H9 (cell line): ENCODE results near the gene KRT78. TPM values are rescaled to one million over a fixed set of nuclear protein-coding genes. Genes with fewer than 3 reads are reported as not detected.

Source experiments
- DNase-seq: peaks from one replicate; pipeline ENCODE4 v3.0.0-alpha.2; 2017
- H2AFZ ChIP-seq: one replicate; pipeline ENCODE4 v1.6.1; 2013; ENCODE audit warnings: mild to moderate bottlenecking, low read length, control low read depth, moderate library complexity
- H2AK5ac ChIP-seq: 2 replicates; pipeline ENCODE4 v1.6.1; 2013; ENCODE audit warnings: low read length, control low read depth, mixed read lengths; ENCODE audit not compliant: insufficient read length
- H2BK120ac ChIP-seq: one replicate; pipeline ENCODE4 v1.6.1; 2013; ENCODE audit warnings: low read depth, mild to moderate bottlenecking, low read length, control low read depth, inconsistent platforms; ENCODE audit not compliant: poor library complexity, severe bottlenecking
- H2BK12ac ChIP-seq: 2 replicates; pipeline ENCODE4 v1.6.1; 2013; ENCODE audit warnings: low read length, control low read depth, mixed read lengths, low read depth; ENCODE audit not compliant: insufficient read length
- H2BK15ac ChIP-seq: 2 replicates; pipeline ENCODE4 v1.6.1; 2013; ENCODE audit warnings: low read depth, low read length, control low read depth
- H2BK20ac ChIP-seq: one replicate; pipeline ENCODE4 v1.6.1; 2013; ENCODE audit warnings: low read depth, mild to moderate bottlenecking, low read length, control low read depth, inconsistent platforms; ENCODE audit not compliant: poor library complexity, severe bottlenecking
- H2BK5ac ChIP-seq: 2 replicates; pipeline ENCODE4 v1.6.1; 2013; ENCODE audit warnings: low read length, control low read depth, mixed read lengths; ENCODE audit not compliant: insufficient read length
- H3K14ac ChIP-seq: 2 replicates; pipeline ENCODE4 v1.6.1; 2013; ENCODE audit warnings: low read length, control low read depth; ENCODE audit not compliant: insufficient read depth
- H3K18ac ChIP-seq: 2 replicates; pipeline ENCODE4 v1.6.1; 2013; ENCODE audit warnings: low read depth, mild to moderate bottlenecking, mixed read lengths, low read length, control low read depth; ENCODE audit not compliant: insufficient read length
- H3K23ac ChIP-seq: 2 replicates; pipeline ENCODE4 v1.6.1; 2013; ENCODE audit warnings: low read length, control low read depth, mixed read lengths, low read depth; ENCODE audit not compliant: insufficient read length
- H3K23me2 ChIP-seq: 2 replicates; pipeline ENCODE4 v1.6.1; 2013; ENCODE audit warnings: low read depth, mild to moderate bottlenecking, mixed read lengths, low read length, control low read depth; ENCODE audit not compliant: insufficient read length, poor library complexity, severe bottlenecking
- H3K27ac ChIP-seq: 2 replicates; pipeline ENCODE4 v1.5.1; 2013; ENCODE audit warnings: low read length, control low read depth, mixed read lengths, low read depth; ENCODE audit not compliant: insufficient read length
- H3K27me3 ChIP-seq: 2 replicates; pipeline ENCODE4 v1.6.1; 2013; ENCODE audit warnings: low read length, control low read depth, inconsistent platforms; ENCODE audit not compliant: insufficient read depth
- H3K4ac ChIP-seq: 2 replicates; pipeline ENCODE4 v1.6.1; 2013; ENCODE audit warnings: low read depth, mild to moderate bottlenecking, control low read depth, inconsistent platforms, low read length, moderate library complexity
- H3K4me1 ChIP-seq: 2 replicates; pipeline ENCODE4 v1.6.1; 2013; ENCODE audit warnings: low read length, control low read depth, inconsistent platforms; ENCODE audit not compliant: insufficient read depth
- H3K4me2 ChIP-seq: 2 replicates; pipeline ENCODE4 v1.6.1; 2013; ENCODE audit warnings: low read length, control low read depth, mixed read lengths; ENCODE audit not compliant: insufficient read length, insufficient read depth
- H3K56ac ChIP-seq: 2 replicates; pipeline ENCODE4 v1.6.1; 2013; ENCODE audit warnings: low read depth, mild to moderate bottlenecking, mixed read lengths, low read length, control low read depth; ENCODE audit not compliant: insufficient read length
- H3K79me1 ChIP-seq: 2 replicates; pipeline ENCODE4 v1.6.1; 2013; ENCODE audit warnings: low read depth, mild to moderate bottlenecking, moderate library complexity, low read length, control low read depth, inconsistent platforms; ENCODE audit not compliant: insufficient read depth, poor library complexity, severe bottlenecking
- H3K79me2 ChIP-seq: 2 replicates; pipeline ENCODE4 v1.6.1; 2013; ENCODE audit warnings: low read length, control low read depth, inconsistent platforms; ENCODE audit not compliant: insufficient read depth
- H3K9ac ChIP-seq: 2 replicates; pipeline ENCODE4 v1.6.1; 2013; ENCODE audit warnings: low read length, control low read depth, mixed read lengths; ENCODE audit not compliant: insufficient read length; ENCODE audit errors: extremely low read depth
- H3K9me3 ChIP-seq: one replicate; pipeline ENCODE4 v1.6.1; 2013; ENCODE audit warnings: low read depth, low read length, inconsistent platforms; ENCODE audit not compliant: control insufficient read depth
- H3T11ph ChIP-seq: one replicate; pipeline ENCODE4 v1.6.1; 2013; ENCODE audit warnings: mild to moderate bottlenecking, low read length, control low read depth, inconsistent platforms
- H4K20me1 ChIP-seq: one replicate; pipeline ENCODE4 v1.6.1; 2013; ENCODE audit not compliant: control insufficient read depth, insufficient read length, insufficient read depth
- H4K5ac ChIP-seq: 2 replicates; pipeline ENCODE4 v1.6.1; 2013; ENCODE audit warnings: low read depth, mild to moderate bottlenecking, mixed read lengths, low read length, control low read depth; ENCODE audit not compliant: insufficient read length
- H4K8ac ChIP-seq: replicated peaks from 2 replicates; pipeline ENCODE4 v1.6.1; 2013; ENCODE audit warnings: low read length, control low read depth, mixed read lengths, low read depth; ENCODE audit not compliant: insufficient read length
- H4K91ac ChIP-seq: 2 replicates; pipeline ENCODE4 v1.6.1; 2013; ENCODE audit warnings: low read depth, mild to moderate bottlenecking, moderate library complexity, mixed read lengths, low read length, control low read depth; ENCODE audit not compliant: insufficient read length
- H3K27ac Mint-ChIP-seq, 3 experiments: 2 replicates in 2 of 3; 3 replicates in 1 of 3; pipeline ENCODE4 v1.8.0; 2020 to 2021; ENCODE audit warnings: mixed read lengths in 3 of 3, mild to moderate bottlenecking in 1 of 3, moderate library complexity in 1 of 3
- H3K27me3 Mint-ChIP-seq: 2 replicates; pipeline ENCODE4 v1.8.0; 2021; ENCODE audit warnings: low read depth, mild to moderate bottlenecking, moderate library complexity, mixed read lengths
- H3K36me3 Mint-ChIP-seq, 3 experiments: 2 replicates in 2 of 3; 3 replicates in 1 of 3; pipeline ENCODE4 v1.8.0; 2020 to 2021; ENCODE audit warnings: low read depth in 3 of 3, mixed read lengths in 3 of 3; ENCODE audit not compliant: insufficient read depth in 1 of 3
- H3K4me1 Mint-ChIP-seq, 2 experiments: 2 replicates each; pipeline ENCODE4 v1.8.0; 2020; ENCODE audit warnings: mixed read lengths in 2 of 2
- H3K4me3 Mint-ChIP-seq, 2 experiments: 2 replicates in 1 of 2; 3 replicates in 1 of 2; pipeline ENCODE4 v1.8.0; 2020 to 2021; ENCODE audit warnings: mild to moderate bottlenecking in 2 of 2, mixed read lengths in 2 of 2, moderate library complexity in 1 of 2
- H3K9me3 Mint-ChIP-seq, 2 experiments: 2 replicates in 1 of 2; 3 replicates in 1 of 2; pipeline ENCODE4 v1.8.0; 2020; ENCODE audit warnings: mild to moderate bottlenecking in 2 of 2, mixed read lengths in 2 of 2, moderate library complexity in 1 of 2
- WGBS: extraction: QIAGEN DNeasy Blood & Tissue Kit; methylation state at CpG from one replicate; pipeline ENCODE4 v1.1.7; 2013; ENCODE audit warnings: missing lambda C conversion rate, low lambda C conversion rate, mixed read lengths; ENCODE audit not compliant: insufficient read length; ENCODE audit errors: extremely low coverage; 5-methylcytosine and 5-hydroxymethylcytosine counted together
- total RNA-seq: library from RNA; stranded (reverse); gene quantifications from 2 replicates; pipeline ENCODE4 v1.2.1, GENCODE V29; 2021
- TF ChIP-seq, protein P1 (sequence below): fragments of 200-600 bp; sonication (generic); conservative IDR thresholded peaks from 3 replicates; pipeline ENCODE4 v1.8.0; 2021; ENCODE audit warnings: antibody characterized with exemption, mild to moderate bottlenecking

Gene KRT78
- total RNA-seq, 1 experiment from 2014 or later: not detected

DNA sequence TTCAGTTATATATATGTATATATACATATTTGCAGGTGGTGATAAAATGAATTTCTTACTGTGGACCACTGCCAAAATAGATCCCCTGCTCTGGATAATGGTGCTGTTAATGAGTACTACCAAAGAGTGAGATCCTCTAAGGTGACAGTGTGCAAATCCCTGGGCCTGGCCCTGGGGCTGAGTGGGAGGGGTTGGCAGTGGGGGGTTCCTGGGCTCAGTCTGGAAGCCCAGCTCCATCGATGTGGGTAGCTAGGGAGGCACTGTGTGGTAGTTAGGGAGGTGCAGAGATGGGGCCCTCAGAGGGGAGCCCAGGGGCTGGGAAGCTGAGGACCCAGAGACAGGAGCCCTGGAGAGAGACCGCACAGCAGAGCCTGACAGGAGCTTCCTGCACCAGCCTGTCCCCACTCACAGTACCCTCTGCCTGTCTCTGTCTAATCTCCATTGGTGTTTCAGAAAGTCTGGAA is 47.0 kb upstream of the KRT78 start:
- Mint-ChIP-seq H3K27ac (peak overlapping the region in 2 of 3 experiments; percentile 44 to 66; a peak in 1 of 7 replicates), H3K36me3 (peaks cover 18 to 39% (median 39%) of the 10 kb centered on the region in 3 experiments; a peak in 6 of 7 replicates), H3K4me1 (no peaks in the 10 kb centered on the region), H3K4me3 (no peak overlapping the region), H3K9me3 (peaks cover 0 to 3% of the 10 kb centered on the region in 2 experiments; a peak in 2 of 5 replicates), H3K27me3 (no peaks in the 10 kb centered on the region)
- Histone ChIP-seq H3K79me1 (no peaks in the 10 kb centered on the region), H2AK5ac (no peak overlapping the region), H3K79me2 (no peaks in the 10 kb centered on the region), H2BK12ac (no peak overlapping the region), H4K8ac (no peak overlapping the region), H3K4me1 (no peaks in the 10 kb centered on the region), H3K23me2 (no peaks in the 10 kb centered on the region), H4K5ac (no peak overlapping the region), H3K9ac (no peak overlapping the region), H2BK120ac (no peak overlapping the region), H3K27me3 (no peaks in the 10 kb centered on the region), H3K9me3 (no peaks in the 10 kb centered on the region), H4K20me1 (no peaks in the 10 kb centered on the region), H2BK5ac (no peak overlapping the region), H3K4ac (no peak overlapping the region), H3T11ph (no peak overlapping the region), H3K56ac (no peak overlapping the region), H2BK20ac (no peak overlapping the region), H4K91ac (no peak overlapping the region), H3K18ac (no peak overlapping the region), H2AFZ (no peak overlapping the region), H3K27ac (no peak overlapping the region), H3K23ac (no peak overlapping the region), H3K14ac (no peak overlapping the region), H2BK15ac (no peak overlapping the region), H3K4me2 (no peak overlapping the region)
- DNase-seq: no peak
- WGBS: no CpG with 5 or more reads among the region's 2 CpGs
- TF ChIP-seq, protein P1, sequence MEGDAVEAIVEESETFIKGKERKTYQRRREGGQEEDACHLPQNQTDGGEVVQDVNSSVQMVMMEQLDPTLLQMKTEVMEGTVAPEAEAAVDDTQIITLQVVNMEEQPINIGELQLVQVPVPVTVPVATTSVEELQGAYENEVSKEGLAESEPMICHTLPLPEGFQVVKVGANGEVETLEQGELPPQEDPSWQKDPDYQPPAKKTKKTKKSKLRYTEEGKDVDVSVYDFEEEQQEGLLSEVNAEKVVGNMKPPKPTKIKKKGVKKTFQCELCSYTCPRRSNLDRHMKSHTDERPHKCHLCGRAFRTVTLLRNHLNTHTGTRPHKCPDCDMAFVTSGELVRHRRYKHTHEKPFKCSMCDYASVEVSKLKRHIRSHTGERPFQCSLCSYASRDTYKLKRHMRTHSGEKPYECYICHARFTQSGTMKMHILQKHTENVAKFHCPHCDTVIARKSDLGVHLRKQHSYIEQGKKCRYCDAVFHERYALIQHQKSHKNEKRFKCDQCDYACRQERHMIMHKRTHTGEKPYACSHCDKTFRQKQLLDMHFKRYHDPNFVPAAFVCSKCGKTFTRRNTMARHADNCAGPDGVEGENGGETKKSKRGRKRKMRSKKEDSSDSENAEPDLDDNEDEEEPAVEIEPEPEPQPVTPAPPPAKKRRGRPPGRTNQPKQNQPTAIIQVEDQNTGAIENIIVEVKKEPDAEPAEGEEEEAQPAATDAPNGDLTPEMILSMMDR: no peak
